ENCODE measurements around the gene ELAVL1. TPM values are rescaled to one million over a fixed set of nuclear protein-coding genes. Genes with fewer than 3 reads are reported as not detected.

ELAVL1 gene
- total RNA-seq, 4 donors from 2014 or later: 14.1 to 71.7 (median 39.3) TPM

DNA sequence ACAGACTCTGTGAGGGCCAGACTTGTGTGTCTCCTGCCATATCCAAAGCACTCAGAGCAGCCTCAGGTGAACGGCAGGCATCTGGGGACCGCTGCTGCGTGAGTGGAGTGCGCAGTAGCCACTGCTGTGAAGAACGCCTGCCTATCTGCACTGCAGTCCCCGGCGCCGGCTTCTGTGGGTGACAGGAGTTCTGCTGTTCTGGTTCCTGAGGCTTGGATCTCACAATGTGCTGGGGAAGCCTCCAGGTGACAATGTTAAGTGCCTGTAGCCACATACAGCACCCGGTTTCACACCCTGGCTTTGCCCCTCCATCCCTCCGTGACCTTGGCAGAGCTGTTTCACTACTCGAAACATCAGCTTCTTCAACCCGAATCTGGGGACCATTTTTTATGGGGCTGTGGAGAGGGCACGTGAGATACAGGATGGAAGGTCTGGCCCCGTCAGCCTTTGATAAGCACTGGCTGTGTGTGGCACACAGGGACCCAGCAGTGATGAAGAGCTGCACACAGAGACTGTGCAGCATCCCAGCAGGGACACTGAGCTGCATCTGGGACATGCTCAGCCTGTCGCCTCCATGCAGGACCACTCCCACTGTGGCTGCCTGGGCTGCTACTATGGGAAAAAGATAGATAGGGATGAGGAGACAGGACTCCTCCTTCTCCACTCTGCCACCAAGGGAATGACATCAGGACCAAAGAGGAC lies 28.3 kb downstream of the ELAVL1 start:
- no peak for TF ChIP-seq POLR2A (IDR thresholded peaks at IDR 0.05)
- TF ChIP-seq, protein P1, sequence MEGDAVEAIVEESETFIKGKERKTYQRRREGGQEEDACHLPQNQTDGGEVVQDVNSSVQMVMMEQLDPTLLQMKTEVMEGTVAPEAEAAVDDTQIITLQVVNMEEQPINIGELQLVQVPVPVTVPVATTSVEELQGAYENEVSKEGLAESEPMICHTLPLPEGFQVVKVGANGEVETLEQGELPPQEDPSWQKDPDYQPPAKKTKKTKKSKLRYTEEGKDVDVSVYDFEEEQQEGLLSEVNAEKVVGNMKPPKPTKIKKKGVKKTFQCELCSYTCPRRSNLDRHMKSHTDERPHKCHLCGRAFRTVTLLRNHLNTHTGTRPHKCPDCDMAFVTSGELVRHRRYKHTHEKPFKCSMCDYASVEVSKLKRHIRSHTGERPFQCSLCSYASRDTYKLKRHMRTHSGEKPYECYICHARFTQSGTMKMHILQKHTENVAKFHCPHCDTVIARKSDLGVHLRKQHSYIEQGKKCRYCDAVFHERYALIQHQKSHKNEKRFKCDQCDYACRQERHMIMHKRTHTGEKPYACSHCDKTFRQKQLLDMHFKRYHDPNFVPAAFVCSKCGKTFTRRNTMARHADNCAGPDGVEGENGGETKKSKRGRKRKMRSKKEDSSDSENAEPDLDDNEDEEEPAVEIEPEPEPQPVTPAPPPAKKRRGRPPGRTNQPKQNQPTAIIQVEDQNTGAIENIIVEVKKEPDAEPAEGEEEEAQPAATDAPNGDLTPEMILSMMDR (IDR thresholded peaks at IDR 0.05): no peak
- H3K4me1 ChIP-seq: no peaks in the 10 kb centered on the region
- no peak overlapping the region for H3K27ac ChIP-seq
- H3K4me3 ChIP-seq: no peak overlapping the region
- no peaks in the 10 kb centered on the region for H3K36me3 ChIP-seq
- intact Hi-C loops (cut with DNase I; ENCODE audit: low total_unique reads): no loop called here
- no peaks in the 10 kb centered on the region for H3K27me3 ChIP-seq
- DNase-seq: no peak
- no peaks in the 10 kb centered on the region for H3K9me3 ChIP-seq

DNA sequence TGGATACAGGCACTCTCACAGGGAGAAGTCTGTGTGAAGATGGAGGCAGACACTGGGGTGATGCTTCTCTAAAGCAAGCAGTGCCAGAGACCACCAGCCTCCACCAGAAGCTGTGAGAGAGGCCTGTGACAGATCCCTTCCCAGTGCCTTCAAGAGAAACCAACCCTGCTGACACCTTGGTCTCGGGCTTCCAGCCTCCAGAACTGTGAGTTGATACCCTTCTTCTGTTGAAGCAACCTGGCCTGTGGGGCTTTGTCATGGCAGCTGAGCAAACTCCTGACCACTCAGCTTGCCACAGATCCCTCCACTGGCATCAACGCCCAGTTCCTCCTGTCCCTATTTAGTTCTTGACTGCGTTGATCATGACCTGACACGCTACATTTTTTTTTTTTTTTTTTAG lies 29.0 kb downstream of the ELAVL1 start:
- no peak overlapping the region for H3K27ac ChIP-seq
- H3K4me1 ChIP-seq: no peaks in the 10 kb centered on the region
- TF ChIP-seq, protein P1 (IDR thresholded peaks at IDR 0.05): no peak
- no peak for TF ChIP-seq POLR2A (IDR thresholded peaks at IDR 0.05)
- no peaks in the 10 kb centered on the region for H3K36me3 ChIP-seq
- H3K9me3 ChIP-seq: no peaks in the 10 kb centered on the region
- no peaks in the 10 kb centered on the region for H3K27me3 ChIP-seq
- DNase-seq: no peak
- H3K4me3 ChIP-seq: no peak overlapping the region
- intact Hi-C loops (cut with DNase I; ENCODE audit: low total_unique reads): no loop called here

DNA sequence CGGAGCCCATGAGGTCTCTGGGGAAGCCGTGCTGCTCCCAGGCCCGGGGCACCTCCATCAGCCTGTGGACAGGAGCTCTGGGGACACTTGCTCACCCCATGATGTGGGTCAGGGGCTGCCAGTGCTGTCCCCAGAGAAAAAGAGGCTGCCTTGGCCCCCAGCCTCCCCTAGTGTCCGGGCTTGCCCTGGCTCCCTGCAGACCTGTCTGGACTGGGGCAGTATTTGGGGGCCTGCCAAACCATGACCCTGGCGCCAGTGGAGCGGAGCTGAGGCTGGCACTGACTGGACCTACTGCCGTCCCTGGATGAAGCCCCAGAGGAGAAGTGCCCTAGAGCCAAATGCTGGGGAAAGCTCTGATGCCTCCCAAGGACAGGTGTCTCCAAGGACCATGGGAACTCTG lies 30.4 kb downstream of the ELAVL1 start:
- intact Hi-C loops (cut with DNase I; ENCODE audit: low total_unique reads): no loop called here
- H3K36me3 ChIP-seq: no peaks in the 10 kb centered on the region
- no peaks in the 10 kb centered on the region for H3K4me1 ChIP-seq
- no peak overlapping the region for H3K4me3 ChIP-seq
- DNase-seq: no peak
- H3K9me3 ChIP-seq: no peaks in the 10 kb centered on the region
- no peak for TF ChIP-seq POLR2A (IDR thresholded peaks at IDR 0.05)
- TF ChIP-seq, protein P1 (IDR thresholded peaks at IDR 0.05): no peak
- H3K27ac ChIP-seq: no peak overlapping the region
- no peaks in the 10 kb centered on the region for H3K27me3 ChIP-seq

DNA sequence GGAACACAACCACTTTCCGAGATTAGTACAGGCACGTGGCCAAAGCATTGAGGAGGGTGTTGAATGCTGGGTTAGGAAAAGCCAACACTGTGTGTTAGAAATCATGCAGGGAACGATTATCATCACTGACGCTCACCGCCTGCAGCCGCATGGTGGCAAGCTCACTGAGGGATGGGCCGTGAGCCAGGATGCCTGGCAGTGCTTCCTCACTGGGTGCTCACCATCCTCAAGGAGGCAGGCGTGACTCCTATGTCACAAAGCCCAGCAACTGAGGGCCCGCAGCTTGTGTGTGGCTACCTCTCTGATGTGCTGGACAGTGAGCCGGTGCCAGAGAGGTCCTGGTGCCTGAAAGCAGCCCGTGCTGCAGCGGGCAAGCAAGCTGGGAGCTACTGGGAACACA lies 31.6 kb downstream of the ELAVL1 start:
- no peak for DNase-seq
- Histone ChIP-seq H3K27me3 (no peaks in the 10 kb centered on the region), H3K4me1 (no peaks in the 10 kb centered on the region), H3K4me3 (no peak overlapping the region), H3K36me3 (no peaks in the 10 kb centered on the region), H3K27ac (no peak overlapping the region), H3K9me3 (no peaks in the 10 kb centered on the region)
- intact Hi-C loops (cut with DNase I; ENCODE audit: low total_unique reads): no loop called here
- TF ChIP-seq, protein P1 (IDR thresholded peaks at IDR 0.05): no peak
- TF ChIP-seq POLR2A (IDR thresholded peaks at IDR 0.05): no peak

DNA sequence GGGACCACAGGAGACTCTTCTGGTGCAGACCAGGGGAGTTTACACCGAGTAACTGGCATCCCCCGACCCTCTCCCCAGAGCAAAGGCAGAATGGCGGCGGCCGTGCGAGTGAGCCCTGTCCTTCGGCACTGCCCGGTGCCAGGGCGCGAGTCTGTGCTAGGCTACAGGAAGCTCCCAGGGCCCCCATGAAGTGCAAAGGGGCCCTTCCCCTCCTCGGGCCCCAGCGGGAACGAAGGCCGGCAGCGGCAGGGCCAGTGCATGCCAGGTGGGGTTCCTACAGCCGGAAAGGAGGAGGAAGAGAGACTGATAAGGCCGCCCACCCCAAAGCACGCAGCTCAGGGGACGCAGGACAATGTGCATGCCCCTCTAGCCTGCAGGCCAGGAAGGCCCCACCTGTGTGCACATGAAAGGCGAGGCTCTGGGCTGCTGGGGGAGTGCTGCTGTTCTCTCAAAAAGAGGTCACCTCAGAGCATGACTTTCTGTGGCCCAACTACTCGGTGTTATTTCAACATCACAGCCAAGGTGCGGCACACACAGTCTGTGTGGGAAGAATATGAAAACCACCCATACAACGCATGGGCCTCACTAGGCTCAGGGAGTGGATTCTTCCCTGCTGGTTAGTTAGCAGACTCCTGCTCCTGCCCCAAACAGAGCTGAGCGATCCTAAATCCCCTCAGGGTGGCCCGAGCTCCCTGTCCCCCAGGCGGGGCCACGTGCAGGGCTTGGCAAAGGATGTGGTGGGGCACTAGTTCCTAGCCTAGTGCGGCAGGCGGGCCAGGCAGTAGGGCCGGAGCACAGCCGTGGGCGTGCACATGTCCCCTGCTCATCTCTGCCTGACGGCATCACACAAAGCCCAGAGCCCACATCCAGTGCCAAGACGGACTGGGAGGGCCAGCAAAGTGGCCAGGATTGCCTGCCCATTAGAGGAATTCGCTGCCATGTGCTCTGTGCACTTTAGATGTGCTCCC lies 33.6 kb downstream of the ELAVL1 start:
- Histone ChIP-seq H3K9me3 (no peaks in the 10 kb centered on the region), H3K4me1 (no peaks in the 10 kb centered on the region), H3K36me3 (no peaks in the 10 kb centered on the region), H3K27me3 (no peaks in the 10 kb centered on the region), H3K4me3 (no peak overlapping the region), H3K27ac (no peak overlapping the region)
- no peak for TF ChIP-seq POLR2A (IDR thresholded peaks at IDR 0.05)
- TF ChIP-seq, protein P1 (IDR thresholded peaks at IDR 0.05): no peak
- intact Hi-C loops (cut with DNase I; ENCODE audit: low total_unique reads): no loop called here
- no peak for DNase-seq
